Lower leg skin (tissue), 3 donors: ENCODE results near the gene SLC8A1.

Experiments used
- CTCF ChIP-seq, 3 donors: fragments of 450-650 bp; IDR thresholded peaks; one replicate each; pipeline ENCODE4 v1.5.1; 2016; ENCODE audit warnings: antibody characterized with exemption in 3 of 3, mild to moderate bottlenecking in 3 of 3, moderate library complexity in 2 of 3
- POLR2A ChIP-seq, 2 donors: fragments of 450-650 bp; IDR thresholded peaks; one replicate each; pipeline ENCODE4 v1.6.1; 2016 to 2017; ENCODE audit warnings: antibody characterized with exemption in 2 of 2, mild to moderate bottlenecking in 1 of 2, moderate library complexity in 1 of 2

- TF ChIP-seq CTCF (IDR thresholded peaks at IDR 0.05) (no peak), POLR2A (IDR thresholded peaks at IDR 0.05) (no peak)
These were observed 285.9 kb downstream of the SLC8A1 start for GRCh38 chr2:40166006-40166405.
